ENCODE results near the gene RPGRIP1.
"Not testable (repeated sequence)": the region's sequence is repeated elsewhere in the genome, so short reads cannot be mapped to it uniquely, and the experiment has no call there.

RPGRIP1 gene

DNA sequence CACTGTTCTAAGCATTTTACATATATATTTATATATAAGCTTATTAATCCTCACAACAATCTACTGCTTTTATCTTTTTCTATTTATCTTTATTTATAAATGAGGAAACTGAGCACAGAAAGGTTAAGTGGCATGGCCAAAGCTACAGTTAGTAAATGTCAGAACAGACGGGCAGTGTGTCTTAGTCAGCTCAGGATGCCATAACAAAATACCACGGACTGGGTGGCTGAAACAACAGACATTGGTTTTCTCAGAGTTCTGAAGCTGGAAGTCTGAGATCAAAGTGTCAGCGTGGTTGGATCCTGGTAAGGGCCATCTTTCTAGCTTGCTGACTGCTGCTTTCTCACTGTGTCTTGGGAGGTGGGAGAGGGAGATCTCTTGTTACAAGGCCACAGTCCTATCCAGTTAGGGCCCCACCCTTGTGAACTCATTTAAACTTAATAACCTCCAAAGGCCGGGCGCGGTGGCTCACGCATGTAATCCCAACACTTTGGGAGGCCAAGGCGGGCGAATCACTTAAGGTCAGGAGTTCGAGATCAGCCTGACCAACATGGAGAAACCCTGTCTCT lies 19.8 kb downstream of the RPGRIP1 start:
- no peak for DNase-seq (ENCODE audit: low spot score)

DNA sequence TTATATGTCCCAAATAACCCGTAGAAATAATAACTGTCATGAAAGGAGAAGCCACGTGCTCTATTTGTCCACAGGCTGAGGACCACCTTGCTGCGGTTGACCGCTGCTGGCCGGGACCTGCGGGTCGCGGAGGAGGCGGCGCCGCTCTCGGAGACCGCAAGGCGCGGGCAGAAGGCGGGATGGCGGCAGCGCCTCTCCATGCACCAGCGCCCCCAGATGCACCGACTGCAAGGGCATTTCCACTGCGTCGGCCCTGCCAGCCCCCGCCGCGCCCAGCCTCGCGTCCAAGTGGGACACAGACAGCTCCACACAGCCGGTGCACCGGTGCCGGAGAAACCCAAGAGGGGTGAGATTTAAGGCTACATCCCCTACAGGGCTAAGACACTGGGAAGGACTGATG lies 21.0 kb downstream of the RPGRIP1 start:
- DNase-seq (ENCODE audit: low spot score): peak; percentile 2

GRCh38 chr14:21302013-21302835 lies 22.3 kb downstream of the RPGRIP1 start:
- no peak for DNase-seq (ENCODE audit: low spot score)

DNA sequence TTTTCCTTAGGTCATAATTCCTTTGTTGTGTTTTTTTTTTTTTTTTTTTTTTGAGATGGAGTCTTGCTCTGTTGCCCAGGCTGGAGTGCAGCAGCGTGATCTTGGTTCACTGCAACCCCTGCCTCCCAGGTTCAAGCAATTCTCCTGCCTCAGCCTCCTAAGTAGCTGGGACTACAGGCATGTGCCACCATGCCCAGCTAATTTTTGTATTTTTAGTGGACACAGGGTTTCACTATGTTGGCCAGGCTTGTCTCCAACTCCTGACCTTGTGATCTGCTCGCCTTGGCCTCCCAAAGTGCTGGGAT lies 22.9 kb downstream of the RPGRIP1 start:
- not testable (repeated sequence) for DNase-seq (ENCODE audit: low spot score)

DNA sequence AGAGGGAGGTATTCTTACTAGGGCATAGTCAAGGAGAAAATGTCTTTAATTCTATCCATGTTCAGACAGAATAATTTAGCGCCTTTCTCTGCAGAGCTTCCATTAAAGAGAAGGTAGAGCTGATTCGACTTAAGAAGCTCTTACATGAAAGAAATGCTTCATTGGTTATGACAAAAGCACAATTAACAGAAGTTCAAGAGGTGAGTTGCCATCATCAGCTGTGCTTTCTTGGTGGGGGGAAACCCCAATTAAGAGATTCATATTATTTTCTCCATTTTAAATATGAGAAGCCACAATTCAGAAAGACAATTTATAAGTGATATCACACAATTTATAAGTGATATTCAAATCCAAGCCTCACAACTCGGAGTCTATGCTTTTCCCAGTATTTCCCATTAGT lies 27.8 kb downstream of the RPGRIP1 start:
- no peak for DNase-seq (ENCODE audit: low spot score)

DNA sequence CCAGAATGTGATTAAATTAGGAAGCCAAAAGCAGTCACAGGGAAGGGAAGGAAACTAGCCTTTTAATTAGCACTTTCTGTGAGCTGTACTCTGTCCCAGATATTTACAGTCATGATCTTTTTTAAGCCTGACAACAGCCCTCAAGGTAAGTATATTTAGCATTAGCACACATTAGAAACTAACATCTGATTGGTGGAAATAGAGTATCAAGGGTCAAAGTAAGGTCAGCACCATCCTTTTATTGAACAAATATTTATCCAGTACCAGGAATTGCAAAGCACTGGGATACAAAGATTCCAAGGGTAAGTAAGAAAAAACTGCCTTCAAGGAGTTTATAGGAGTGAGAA lies 28.2 kb downstream of the RPGRIP1 start:
- DNase-seq (ENCODE audit: low spot score): no peak

DNA sequence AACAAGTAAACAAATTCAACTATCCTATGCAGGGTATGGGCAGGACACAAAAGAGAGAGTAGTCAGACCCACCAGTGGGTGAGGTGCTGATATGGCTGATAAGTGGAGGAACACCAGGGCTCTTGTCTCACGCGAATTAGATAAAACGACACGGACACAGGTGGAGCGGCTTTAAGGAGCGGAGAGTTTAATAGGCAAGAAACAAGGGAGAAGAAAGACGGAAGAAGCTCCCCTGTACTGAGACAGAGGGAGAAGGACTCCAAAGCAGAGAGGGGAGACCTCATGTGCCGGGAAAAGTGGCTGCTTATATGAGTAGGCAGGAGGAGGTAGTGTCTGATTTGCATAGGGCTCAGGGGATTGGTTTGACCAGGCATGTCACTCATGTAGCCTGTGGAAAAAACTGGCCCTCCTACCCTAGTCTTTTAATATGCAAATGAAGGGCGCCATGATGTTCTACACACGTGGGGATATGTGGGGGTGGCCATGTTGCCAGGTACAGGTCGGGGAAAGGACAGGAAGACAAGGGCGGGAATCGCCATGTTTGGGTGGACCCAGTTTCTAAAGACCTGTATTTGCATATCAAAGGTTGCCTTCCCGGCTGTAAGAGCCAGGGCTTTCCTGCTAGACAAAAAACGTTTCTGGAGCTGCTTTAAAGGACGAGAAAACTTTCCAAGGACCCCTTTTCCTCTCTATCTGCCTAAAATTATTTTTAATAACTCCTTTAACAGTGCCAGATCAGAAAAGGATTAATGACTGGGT lies 28.8 kb downstream of the RPGRIP1 start:
- peak; percentile 86 for DNase-seq (ENCODE audit: low spot score)

GRCh38 chr14:21309238-21309636 lies 29.4 kb downstream of the RPGRIP1 start:
- no peak for DNase-seq (ENCODE audit: low spot score)

DNA sequence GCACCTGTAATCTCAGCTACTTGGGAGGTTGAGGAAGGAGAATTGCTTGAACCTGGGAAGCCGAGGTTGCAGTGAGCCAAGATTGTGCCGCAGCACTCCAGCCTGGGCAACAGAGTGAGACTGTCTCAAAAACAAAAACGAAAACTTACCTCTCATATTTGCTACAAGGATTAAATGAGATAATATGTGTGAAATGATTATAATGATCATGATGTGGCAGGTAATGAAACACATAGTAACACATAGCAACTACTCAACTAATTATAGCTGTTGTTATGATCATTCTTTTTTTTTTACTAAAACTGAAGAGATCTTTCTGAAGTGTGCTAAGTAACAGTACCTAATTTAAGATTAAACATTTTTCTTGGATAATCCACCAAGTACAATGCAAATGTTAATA lies 30.1 kb downstream of the RPGRIP1 start:
- no peak for DNase-seq (ENCODE audit: low spot score)

DNA sequence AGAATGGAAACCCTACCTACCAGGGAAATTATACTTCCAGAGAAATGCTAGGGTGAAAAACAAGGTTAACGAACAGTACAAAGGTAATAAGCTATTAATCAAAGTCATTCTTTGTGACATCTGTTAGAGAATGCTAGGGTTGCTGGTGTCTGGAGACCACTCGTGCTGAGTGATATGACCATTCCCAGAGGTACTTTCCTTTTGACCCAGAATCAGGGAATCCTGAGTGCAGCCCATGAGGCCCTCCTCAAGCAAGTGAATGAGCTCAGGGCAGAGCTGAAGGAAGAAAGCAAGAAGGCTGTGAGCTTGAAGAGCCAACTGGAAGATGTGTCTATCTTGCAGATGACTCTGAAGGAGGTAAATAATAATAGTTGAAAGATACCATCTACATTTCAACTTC lies 31.7 kb downstream of the RPGRIP1 start:
- no peak for DNase-seq (ENCODE audit: low spot score)

DNA sequence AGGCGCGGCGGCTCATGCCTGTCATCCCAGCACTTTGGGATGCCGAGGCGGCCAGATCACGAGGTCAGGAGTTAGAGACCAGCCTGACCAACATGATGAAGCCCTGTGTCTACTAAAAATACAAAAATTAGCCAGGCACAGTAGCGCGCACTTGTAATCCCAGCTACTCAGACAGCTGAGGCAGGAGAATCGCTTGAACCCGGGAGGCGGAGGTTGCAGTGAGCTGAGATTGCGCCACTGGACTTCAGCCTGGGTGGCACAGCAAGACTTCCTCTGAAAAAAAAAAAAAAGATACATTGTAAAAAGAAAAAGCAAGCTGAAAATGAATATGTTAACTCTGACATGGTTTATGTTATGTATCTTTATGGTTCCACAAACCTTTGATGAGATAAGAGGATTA lies 33.6 kb downstream of the RPGRIP1 start:
- no peak for DNase-seq (ENCODE audit: low spot score)

DNA sequence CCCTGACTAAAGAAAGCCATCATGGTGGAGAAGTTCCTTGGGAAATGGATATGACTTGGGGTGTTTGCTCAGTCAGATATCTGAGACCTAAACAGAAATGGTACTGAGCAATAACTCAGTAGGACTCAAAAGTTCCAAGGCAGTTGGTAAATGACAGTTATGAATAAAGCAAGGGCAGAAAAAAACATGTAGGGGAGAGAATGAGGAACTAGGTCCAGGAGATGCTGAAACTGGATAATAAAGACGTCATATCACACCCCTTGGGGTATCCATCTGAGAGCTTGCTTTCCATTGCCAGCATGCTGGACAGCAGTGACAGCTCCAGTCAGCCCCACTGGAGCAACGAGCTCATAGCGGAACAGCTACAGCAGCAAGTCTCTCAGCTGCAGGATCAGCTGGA lies 37.5 kb downstream of the RPGRIP1 start:
- DNase-seq (ENCODE audit: low spot score): no peak

GRCh38 chr14:21320913-21321312 lies 41.0 kb downstream of the RPGRIP1 start:
- no peak for DNase-seq (ENCODE audit: low spot score)

DNA sequence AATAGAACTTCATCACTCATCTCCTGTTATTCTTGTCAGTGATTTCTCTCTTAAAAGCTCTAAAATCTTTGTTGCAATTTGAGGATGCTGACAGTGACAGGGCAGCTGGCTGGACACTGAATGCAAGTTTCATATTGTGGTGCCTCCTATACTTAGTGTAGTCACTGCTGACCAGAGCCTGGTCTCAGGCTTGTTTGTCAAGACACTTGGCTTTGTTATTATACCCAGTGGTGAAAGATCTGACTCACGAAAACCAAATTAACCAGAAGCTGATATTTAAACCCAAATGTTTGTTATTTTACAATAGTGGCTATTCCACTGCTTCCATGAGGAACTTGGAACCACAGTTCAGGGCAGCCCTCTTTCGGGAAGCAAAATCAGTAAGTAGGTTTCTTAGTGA lies 42.8 kb downstream of the RPGRIP1 start:
- DNase-seq (ENCODE audit: low spot score): no peak

- DNase-seq (ENCODE audit: low spot score): no peak
These were observed 47.1 kb downstream of the RPGRIP1 start for GRCh38 chr14:21326972-21327371.
